Loucy (cell line): ENCODE results near the gene IL12RB1.

Source experiments
- H2AFZ ChIP-seq: fragments of 200-600 bp; sonication (generic); 2 replicates; pipeline ENCODE4 v1.6.0; 2016; ENCODE audit warnings: antibody characterized with exemption, mild to moderate bottlenecking, low read length, moderate library complexity
- H3F3A ChIP-seq: fragments of 200-600 bp; 2 replicates; pipeline ENCODE4 v1.6.0; 2016; ENCODE audit warnings: antibody characterized with exemption, low read depth, mild to moderate bottlenecking
- H3K27me3 ChIP-seq: fragments of 200-600 bp; sonication (generic); 2 replicates; pipeline ENCODE4 v1.6.1; 2014; ENCODE audit warnings: low read length, mild to moderate bottlenecking; ENCODE audit not compliant: insufficient read depth, poor library complexity, severe bottlenecking
- H3K36me3 ChIP-seq: fragments of 200-600 bp; sonication (generic); 2 replicates; pipeline ENCODE4 v1.6.1; 2016; ENCODE audit warnings: low read length; ENCODE audit not compliant: insufficient read depth
- H3K4me1 ChIP-seq: fragments of 200-600 bp; sonication (generic); 2 replicates; pipeline ENCODE4 v1.5.1; 2014; ENCODE audit warnings: low read length, mild to moderate bottlenecking; ENCODE audit not compliant: insufficient read depth, poor library complexity, severe bottlenecking
- H3K4me2 ChIP-seq: fragments of 200-600 bp; sonication (generic); 2 replicates; pipeline ENCODE4 v1.6.0; 2014; ENCODE audit warnings: antibody characterized with exemption, low read length, low read depth, mild to moderate bottlenecking; ENCODE audit not compliant: poor library complexity, severe bottlenecking
- H3K4me3 ChIP-seq: fragments of 200-600 bp; sonication (generic); 2 replicates; pipeline ENCODE4 v1.5.1; 2014; ENCODE audit warnings: low read length, mild to moderate bottlenecking, mixed read lengths; ENCODE audit not compliant: poor library complexity, severe bottlenecking
- H3K79me2 ChIP-seq: fragments of 200-600 bp; sonication (generic); 2 replicates; pipeline ENCODE4 v1.6.1; 2014; ENCODE audit warnings: low read length; ENCODE audit not compliant: insufficient read depth
- H3K9ac ChIP-seq: fragments of 200-600 bp; sonication (generic); 2 replicates; pipeline ENCODE4 v1.6.0; 2014; ENCODE audit warnings: mild to moderate bottlenecking, low read depth, low read length, moderate library complexity; ENCODE audit not compliant: poor library complexity, severe bottlenecking
- H3K9me2 ChIP-seq: fragments of 200-600 bp; sonication (generic); replicated peaks from 2 replicates; pipeline ENCODE4 v1.6.1; 2016; ENCODE audit warnings: low read depth, low read length, mixed read lengths
- H3K9me3 ChIP-seq: fragments of 200-600 bp; sonication (generic); 2 replicates; pipeline ENCODE4 v1.6.1; 2014; ENCODE audit warnings: mild to moderate bottlenecking, antibody characterized with exemption, low read length, low read depth; ENCODE audit not compliant: insufficient read depth
- H4K20me1 ChIP-seq: fragments of 200-600 bp; sonication (generic); 2 replicates; pipeline ENCODE4 v1.6.0; 2014; ENCODE audit warnings: antibody characterized with exemption, low read length, mild to moderate bottlenecking; ENCODE audit not compliant: insufficient read depth, poor library complexity, severe bottlenecking
- CTCF ChIP-seq: fragments of 200-600 bp; sonication (generic); conservative IDR thresholded peaks from 2 replicates; pipeline ENCODE4 v1.5.1; 2014; ENCODE audit warnings: mild to moderate bottlenecking, antibody characterized with exemption, low read length
- EZH2phosphoT487 ChIP-seq: fragments of 200-600 bp; IDR thresholded peaks from 2 replicates; pipeline ENCODE4 v1.6.1; 2018; ENCODE audit warnings: antibody characterized with exemption, mild to moderate bottlenecking, moderate library complexity, borderline replicate concordance

Gene IL12RB1

DNA sequence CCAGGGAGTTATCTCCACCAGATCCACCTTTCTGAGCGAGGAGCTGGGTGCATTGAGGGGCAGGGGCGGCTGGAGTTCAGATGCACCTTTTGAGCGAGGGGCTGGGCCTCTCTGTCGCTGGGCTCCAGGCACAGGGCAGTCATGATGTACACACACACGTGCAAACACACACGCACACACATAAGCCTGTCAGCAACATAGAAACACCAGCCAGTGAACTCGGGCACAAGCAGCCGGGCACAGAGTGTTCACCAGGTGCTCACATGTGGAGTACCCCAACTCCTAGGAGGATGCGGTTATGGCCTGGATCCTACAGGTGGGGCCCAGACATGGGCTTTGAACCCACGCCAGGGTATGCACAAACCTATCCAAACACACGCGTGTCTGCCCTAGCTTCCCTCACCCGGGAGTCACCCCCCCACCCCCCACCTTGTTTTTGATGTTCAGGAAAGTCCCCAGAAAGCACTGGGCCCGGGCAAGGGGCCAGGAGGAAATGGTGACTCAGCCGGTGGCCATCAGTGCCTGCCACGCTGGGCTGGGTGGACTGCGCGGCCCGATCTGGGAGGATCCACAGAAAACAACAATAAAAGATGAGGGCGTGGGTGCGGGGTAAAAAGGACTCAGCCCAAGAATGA, 65.5 kb downstream of the IL12RB1 start:
- no peaks in the 10 kb centered on the region for H3K9me2 ChIP-seq
- H3K9ac ChIP-seq: peak overlapping the region; percentile 97
- peak overlapping the region; percentile 81 for H3K4me2 ChIP-seq
- no peaks in the 10 kb centered on the region for H3K9me3 ChIP-seq
- H3K4me1 ChIP-seq: peaks cover 23% of the 10 kb centered on the region
- peak overlapping the region; percentile 86 for H3K4me3 ChIP-seq
- no peaks in the 10 kb centered on the region for H4K20me1 ChIP-seq
- no peaks in the 10 kb centered on the region for H3K27me3 ChIP-seq
- TF ChIP-seq CTCF: no peak
- H3F3A ChIP-seq: no peaks in the 10 kb centered on the region
- H3K79me2 ChIP-seq: peaks cover 16% of the 10 kb centered on the region
- H2AFZ ChIP-seq: no peak overlapping the region
- H3K36me3 ChIP-seq: no peaks in the 10 kb centered on the region

DNA sequence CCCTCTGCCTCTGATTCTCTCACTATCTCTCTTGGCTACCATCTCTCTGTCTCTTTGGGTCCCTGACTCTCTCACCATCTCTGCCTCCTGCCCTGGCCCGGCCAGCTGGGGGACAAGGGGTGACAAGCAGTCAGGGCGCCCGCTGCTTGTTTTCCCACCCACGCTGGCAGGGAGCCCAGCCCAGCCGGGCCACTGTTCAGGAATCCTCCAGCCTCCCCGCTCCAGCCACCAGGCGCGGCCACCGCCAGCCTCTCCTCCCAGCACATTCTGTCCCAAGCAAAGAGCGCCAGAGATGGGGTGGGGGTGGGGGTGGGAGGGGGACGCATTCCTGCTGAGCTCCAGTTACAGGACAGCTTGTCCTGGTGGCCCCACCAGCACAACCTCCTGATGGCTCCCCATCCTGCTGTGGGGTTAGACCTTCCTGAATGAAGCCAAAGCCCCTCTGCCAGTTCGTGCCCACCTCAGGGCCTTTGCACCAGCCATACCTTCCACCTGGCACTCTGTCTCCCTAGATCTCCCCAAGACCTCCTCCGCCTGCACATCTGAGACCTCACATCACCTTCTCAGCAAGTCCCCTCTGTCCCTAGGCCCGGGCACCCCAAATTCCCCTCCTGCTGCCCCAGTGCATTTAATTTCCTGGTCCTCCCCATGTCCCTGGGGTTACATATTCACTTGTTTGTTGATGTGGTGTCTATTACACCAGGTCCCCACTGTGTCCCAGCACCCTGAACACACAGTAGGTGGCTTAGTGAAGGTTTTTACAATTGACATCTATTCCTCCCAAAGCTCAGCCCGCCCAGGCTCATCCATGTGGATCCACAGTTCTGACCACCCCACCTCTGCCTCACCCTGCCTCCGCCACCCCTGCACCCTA, 66.3 kb downstream of the IL12RB1 start:
- Histone ChIP-seq H3K79me2 (peaks cover 16% of the 10 kb centered on the region), H3K9ac (no peak overlapping the region), H3K27me3 (no peaks in the 10 kb centered on the region), H3K4me1 (peaks cover 23% of the 10 kb centered on the region), H2AFZ (no peak overlapping the region), H3K9me2 (no peaks in the 10 kb centered on the region), H3K9me3 (no peaks in the 10 kb centered on the region), H3F3A (no peaks in the 10 kb centered on the region), H3K4me3 (no peak overlapping the region), H3K4me2 (no peak overlapping the region), H4K20me1 (no peaks in the 10 kb centered on the region), H3K36me3 (peaks cover 1% of the 10 kb centered on the region; the same call in 1 of the 2 replicates)
- TF ChIP-seq EZH2phosphoT487: no peak
- no peak for TF ChIP-seq CTCF

- TF ChIP-seq EZH2phosphoT487 (no peak), CTCF (no peak)
- H2AFZ ChIP-seq: no peak overlapping the region
- H3K9me2 ChIP-seq: no peaks in the 10 kb centered on the region
- H4K20me1 ChIP-seq: no peaks in the 10 kb centered on the region
- H3K79me2 ChIP-seq: peaks cover 2% of the 10 kb centered on the region; the same call in 1 of the 2 replicates
- H3K9me3 ChIP-seq: no peaks in the 10 kb centered on the region
- peaks cover 15% of the 10 kb centered on the region; the same call in 1 of the 2 replicates for H3K36me3 ChIP-seq
- peaks cover 4% of the 10 kb centered on the region for H3K4me1 ChIP-seq
- no peak overlapping the region for H3K4me2 ChIP-seq
- no peaks in the 10 kb centered on the region for H3F3A ChIP-seq
- no peaks in the 10 kb centered on the region for H3K27me3 ChIP-seq
- no peak overlapping the region for H3K4me3 ChIP-seq
- H3K9ac ChIP-seq: no peak overlapping the region
These were observed 69.3 kb downstream of the IL12RB1 start for GRCh38 chr19:18017275-18018083.
